Breast epithelium (tissue), 4 donors: Measurements from ENCODE around the gene ALDH2. TPM values are rescaled to one million over a fixed set of nuclear protein-coding genes. Genes with fewer than 3 reads are reported as not detected.
"Not testable (repeated sequence)": the region's sequence is repeated elsewhere in the genome, so short reads cannot be mapped to it uniquely, and the experiment has no call there.

Experiments
- DNase-seq, 2 donors: peaks; one replicate each; pipeline ENCODE4 v3.0.0-alpha.2; 2019; ENCODE audit warnings: low spot score in 2 of 2
- H3K27ac ChIP-seq, 2 donors: fragments of 200-600 bp; sonication (generic) in 1 of 2; one replicate each; pipeline ENCODE4 v1.5.1; 2016 to 2019; ENCODE audit warnings: mild to moderate bottlenecking in 1 of 2
- H3K27me3 ChIP-seq, 2 donors: fragments of 200-600 bp; sonication (generic) in 1 of 2; one replicate each; pipeline versions ENCODE4 v1.5.1 to v1.6.0; 2017 to 2019; ENCODE audit warnings: control low read depth in 1 of 2, mild to moderate bottlenecking in 1 of 2
- H3K36me3 ChIP-seq: fragments of 200-600 bp; one replicate; pipeline ENCODE4 v1.5.1; 2019
- H3K4me1 ChIP-seq, 2 donors: fragments of 200-600 bp; sonication (generic); one replicate each; pipeline ENCODE4 v1.5.1; 2016 to 2019; ENCODE audit warnings: control low read depth in 1 of 2
- H3K4me3 ChIP-seq, 3 donors: fragments of 200-600 bp; sonication (generic); 1 replicate in 2 of 3; 2 replicates in 1 of 3; pipeline ENCODE4 v1.5.1; 2016 to 2019; ENCODE audit warnings: mild to moderate bottlenecking in 3 of 3, moderate library complexity in 2 of 3
- H3K9me3 ChIP-seq, 2 donors: fragments of 200-600 bp; sonication (generic) in 1 of 2; one replicate each; pipeline ENCODE4 v1.5.1; 2016 to 2019; ENCODE audit warnings: control low read depth in 1 of 2
- CTCF ChIP-seq, 3 donors: fragments of 450-650 bp; IDR thresholded peaks; one replicate each; pipeline ENCODE4 v1.5.1; 2016 to 2017; ENCODE audit warnings: antibody characterized with exemption in 3 of 3, mild to moderate bottlenecking in 3 of 3, moderate library complexity in 3 of 3
- POLR2A ChIP-seq: fragments of 450-650 bp; IDR thresholded peaks from one replicate; pipeline ENCODE4 v1.6.1; 2016; ENCODE audit warnings: antibody characterized with exemption, mild to moderate bottlenecking, moderate library complexity
- POLR2AphosphoS5 ChIP-seq, 3 donors: sonication (generic); formaldehyde crosslinking; IDR thresholded peaks; one replicate each; pipeline ENCODE4 v1.6.1; 2017; ENCODE audit warnings: antibody characterized with exemption in 3 of 3
- intact Hi-C: fragments of 100-400 bp; cut with DNase I; formaldehyde crosslinking; loops from one replicate; pipeline ENCODE4 v1.15.1; 2023; ENCODE audit warnings: low total_unique reads
- total RNA-seq, 3 donors: library from RNA; depleted of rRNA; stranded (reverse); fragments of >200 nt; gene quantifications; one replicate each; pipeline ENCODE4 v1.1.0, GENCODE V29; 2016

ALDH2 gene
- total RNA-seq, 3 donors from 2014 or later, result 56.4 to 433 (median 63.4) TPM

GRCh38 chr12:111759271-111759670, 7.5 kb upstream of the ALDH2 start:
- H3K36me3 ChIP-seq, result no peaks in the 10 kb centered on the region
- no peak overlapping the region for H3K4me3 ChIP-seq
- no peak for TF ChIP-seq CTCF (IDR thresholded peaks at IDR 0.05)
- no peak for TF ChIP-seq POLR2A
- TF ChIP-seq POLR2AphosphoS5 (IDR thresholded peaks at IDR 0.05), result no peak
- no peaks in the 10 kb centered on the region for H3K9me3 ChIP-seq
- no peak for DNase-seq
- no peaks in the 10 kb centered on the region for H3K27me3 ChIP-seq
- peaks cover 0 to 19% of the 10 kb centered on the region in 2 donors for H3K4me1 ChIP-seq
- H3K27ac ChIP-seq, result peak overlapping the region in 1 of 2 donors; percentile 91
- intact Hi-C loops, result no loop called here

GRCh38 chr12:111759991-111760390, 6.7 kb upstream of the ALDH2 start:
- H3K4me1 ChIP-seq, result peaks cover 0 to 19% of the 10 kb centered on the region in 2 donors
- TF ChIP-seq POLR2A (no peak), CTCF (IDR thresholded peaks at IDR 0.05) (no peak)
- no peaks in the 10 kb centered on the region for H3K9me3 ChIP-seq
- no peak for DNase-seq
- no peaks in the 10 kb centered on the region for H3K27me3 ChIP-seq
- no peaks in the 10 kb centered on the region for H3K36me3 ChIP-seq
- intact Hi-C loops, result no loop called here
- H3K27ac ChIP-seq, result no peak overlapping the region
- no peak overlapping the region for H3K4me3 ChIP-seq

GRCh38 chr12:111761099-111761498, 5.6 kb upstream of the ALDH2 start:
- H3K27me3 ChIP-seq, result no peaks in the 10 kb centered on the region
- peaks cover 0 to 19% of the 10 kb centered on the region in 2 donors for H3K4me1 ChIP-seq
- no peaks in the 10 kb centered on the region for H3K36me3 ChIP-seq
- no peak overlapping the region for H3K4me3 ChIP-seq
- DNase-seq, result no peak
- no peak overlapping the region for H3K27ac ChIP-seq
- H3K9me3 ChIP-seq, result no peaks in the 10 kb centered on the region
- TF ChIP-seq POLR2A (no peak), POLR2AphosphoS5 (IDR thresholded peaks at IDR 0.05) (no peak), CTCF (IDR thresholded peaks at IDR 0.05) (no peak)
- intact Hi-C loops, result no loop called here

- no peaks in the 10 kb centered on the region for H3K36me3 ChIP-seq
- H3K4me1 ChIP-seq, result peaks cover 0 to 16% of the 10 kb centered on the region in 2 donors
- TF ChIP-seq CTCF (IDR thresholded peaks at IDR 0.05), result no peak
- no peak for TF ChIP-seq POLR2A
- TF ChIP-seq POLR2AphosphoS5 (IDR thresholded peaks at IDR 0.05), result no peak
- H3K27me3 ChIP-seq, result no peaks in the 10 kb centered on the region
- H3K4me3 ChIP-seq, result no peak overlapping the region
- no peak for DNase-seq
- no peak overlapping the region for H3K27ac ChIP-seq
- intact Hi-C loops, result no loop called here
- H3K9me3 ChIP-seq, result no peaks in the 10 kb centered on the region
Observed at GRCh38 chr12:111761706-111762105, 5.0 kb upstream of the ALDH2 start.

- DNase-seq, H3K36me3 ChIP-seq, H3K4me3 ChIP-seq, intact Hi-C loops, H3K9me3 ChIP-seq, H3K27me3 ChIP-seq, H3K4me1 ChIP-seq, H3K27ac ChIP-seq: not testable (repeated sequence)
Observed at GRCh38 chr12:111763552-111763951, 3.2 kb upstream of the ALDH2 start.
